ENCODE measurements around the gene PWP2. TPM values are rescaled to one million over a fixed set of nuclear protein-coding genes. Genes with fewer than 3 reads are reported as not detected.
"Not testable (repeated sequence)": the region's sequence is repeated elsewhere in the genome, so short reads cannot be mapped to it uniquely, and the experiment has no call there.

PWP2 gene
- total RNA-seq, 1 donor from 2014 or later: 9.9 TPM

DNA sequence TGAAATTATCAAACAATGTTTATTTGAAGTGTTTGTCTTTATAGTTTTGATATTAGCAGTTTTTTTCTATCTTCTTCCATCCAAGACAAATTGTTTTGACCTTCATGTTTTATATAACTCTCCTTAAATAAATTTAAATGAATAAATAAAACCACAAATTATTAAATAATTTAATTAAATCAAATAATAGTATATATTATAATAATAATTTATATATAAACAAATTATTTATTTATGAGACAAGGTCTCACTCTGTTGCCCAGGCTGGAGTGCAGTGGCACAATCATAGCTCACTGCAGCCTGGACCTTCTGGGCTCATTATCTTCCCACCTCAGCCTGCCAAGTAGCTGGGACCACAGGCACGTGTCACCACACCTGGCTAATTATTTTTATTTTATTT lies 12.4 kb upstream of the PWP2 start:
- intact Hi-C loops (cut with DNase I): no loop called here
- H3K27me3 ChIP-seq: no peaks in the 10 kb centered on the region
- ATAC-seq (no peak), DNase-seq (no peak)
- no peaks in the 10 kb centered on the region for H3K4me1 ChIP-seq
- no peak overlapping the region for H3K27ac ChIP-seq
- peaks cover 57% of the 10 kb centered on the region for H3K36me3 ChIP-seq
- H3K9me3 ChIP-seq: no peaks in the 10 kb centered on the region
- TF ChIP-seq, protein P1, sequence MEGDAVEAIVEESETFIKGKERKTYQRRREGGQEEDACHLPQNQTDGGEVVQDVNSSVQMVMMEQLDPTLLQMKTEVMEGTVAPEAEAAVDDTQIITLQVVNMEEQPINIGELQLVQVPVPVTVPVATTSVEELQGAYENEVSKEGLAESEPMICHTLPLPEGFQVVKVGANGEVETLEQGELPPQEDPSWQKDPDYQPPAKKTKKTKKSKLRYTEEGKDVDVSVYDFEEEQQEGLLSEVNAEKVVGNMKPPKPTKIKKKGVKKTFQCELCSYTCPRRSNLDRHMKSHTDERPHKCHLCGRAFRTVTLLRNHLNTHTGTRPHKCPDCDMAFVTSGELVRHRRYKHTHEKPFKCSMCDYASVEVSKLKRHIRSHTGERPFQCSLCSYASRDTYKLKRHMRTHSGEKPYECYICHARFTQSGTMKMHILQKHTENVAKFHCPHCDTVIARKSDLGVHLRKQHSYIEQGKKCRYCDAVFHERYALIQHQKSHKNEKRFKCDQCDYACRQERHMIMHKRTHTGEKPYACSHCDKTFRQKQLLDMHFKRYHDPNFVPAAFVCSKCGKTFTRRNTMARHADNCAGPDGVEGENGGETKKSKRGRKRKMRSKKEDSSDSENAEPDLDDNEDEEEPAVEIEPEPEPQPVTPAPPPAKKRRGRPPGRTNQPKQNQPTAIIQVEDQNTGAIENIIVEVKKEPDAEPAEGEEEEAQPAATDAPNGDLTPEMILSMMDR (IDR thresholded peaks at IDR 0.05): no peak
- H3K4me3 ChIP-seq: no peak overlapping the region

DNA sequence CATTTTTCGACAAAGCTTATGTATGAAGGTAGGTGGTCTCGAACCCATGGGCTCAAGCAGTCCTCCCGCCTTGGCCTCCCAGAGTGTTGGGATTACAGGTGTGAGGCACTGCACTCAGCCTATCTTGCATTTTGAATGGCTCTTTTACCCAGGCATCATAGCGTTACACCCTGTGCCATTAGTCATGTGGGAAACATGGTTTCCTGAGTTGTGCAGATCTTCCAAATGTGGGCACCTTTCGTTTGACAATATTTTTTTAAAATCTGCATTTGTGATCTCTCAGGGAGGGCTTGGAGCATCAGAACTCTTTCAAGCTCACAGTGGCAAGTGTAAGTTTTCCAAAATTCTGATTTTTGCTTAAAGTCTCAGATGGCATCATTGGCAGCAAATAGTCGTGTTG lies 8.7 kb upstream of the PWP2 start:
- intact Hi-C loops (cut with DNase I); DNase-seq; ATAC-seq; H3K4me3 ChIP-seq; H3K27me3 ChIP-seq; H3K4me1 ChIP-seq; H3K27ac ChIP-seq; H3K9me3 ChIP-seq: not testable (repeated sequence)
- H3K36me3 ChIP-seq: peaks cover 21% of the 10 kb centered on the region

DNA sequence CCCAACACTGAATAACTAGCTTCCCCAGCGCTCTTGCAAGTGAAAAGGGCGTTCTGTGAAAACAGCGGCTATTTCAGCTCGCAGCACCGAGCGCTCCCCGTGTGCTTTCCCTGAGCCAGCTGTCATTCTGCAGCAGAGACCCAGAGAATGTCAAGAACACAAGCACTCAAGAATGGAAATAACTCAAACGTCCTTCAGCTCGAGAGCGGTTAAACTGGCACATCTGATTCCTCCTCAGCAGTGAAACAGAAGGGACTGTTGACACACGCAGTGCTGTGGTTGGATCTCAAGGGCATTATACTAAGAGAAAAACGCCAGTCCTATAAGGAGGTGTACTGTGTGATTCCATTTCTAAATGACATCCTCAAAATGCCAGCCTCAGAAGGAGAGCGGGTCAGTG lies 8.2 kb upstream of the PWP2 start:
- H3K36me3 ChIP-seq: peaks cover 16% of the 10 kb centered on the region
- H3K4me1 ChIP-seq; H3K27ac ChIP-seq; DNase-seq; H3K27me3 ChIP-seq; H3K4me3 ChIP-seq; H3K9me3 ChIP-seq; intact Hi-C loops (cut with DNase I): not testable (repeated sequence)
- peak; percentile 90 for ATAC-seq

DNA sequence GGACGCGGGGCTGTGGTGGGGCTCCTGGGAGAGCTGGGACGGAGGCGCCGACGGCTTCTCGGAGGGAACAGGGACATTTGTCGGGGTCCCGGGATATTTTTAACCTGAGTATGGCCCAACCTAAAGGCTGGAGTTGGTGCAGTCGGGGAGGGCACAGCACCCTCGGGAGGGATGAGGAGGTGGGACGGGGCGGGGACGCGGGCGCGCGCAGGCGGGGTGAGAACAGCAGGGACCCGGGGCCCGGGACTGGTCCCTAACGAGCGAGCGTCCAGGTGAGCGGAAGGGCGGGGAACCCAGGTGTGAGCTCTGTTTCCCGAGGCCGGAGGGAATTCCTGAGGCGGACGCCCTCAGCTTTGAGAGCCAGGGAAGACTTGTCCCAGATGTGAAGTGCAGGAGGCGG lies 390 bp downstream of the PWP2 start:
- H3K36me3 ChIP-seq; H3K27me3 ChIP-seq; H3K27ac ChIP-seq; H3K4me1 ChIP-seq; intact Hi-C loops (cut with DNase I); DNase-seq; H3K9me3 ChIP-seq: not testable (repeated sequence)
- H3K4me3 ChIP-seq: peak overlapping the region; percentile 28
- peak; percentile 70 for ATAC-seq

DNA sequence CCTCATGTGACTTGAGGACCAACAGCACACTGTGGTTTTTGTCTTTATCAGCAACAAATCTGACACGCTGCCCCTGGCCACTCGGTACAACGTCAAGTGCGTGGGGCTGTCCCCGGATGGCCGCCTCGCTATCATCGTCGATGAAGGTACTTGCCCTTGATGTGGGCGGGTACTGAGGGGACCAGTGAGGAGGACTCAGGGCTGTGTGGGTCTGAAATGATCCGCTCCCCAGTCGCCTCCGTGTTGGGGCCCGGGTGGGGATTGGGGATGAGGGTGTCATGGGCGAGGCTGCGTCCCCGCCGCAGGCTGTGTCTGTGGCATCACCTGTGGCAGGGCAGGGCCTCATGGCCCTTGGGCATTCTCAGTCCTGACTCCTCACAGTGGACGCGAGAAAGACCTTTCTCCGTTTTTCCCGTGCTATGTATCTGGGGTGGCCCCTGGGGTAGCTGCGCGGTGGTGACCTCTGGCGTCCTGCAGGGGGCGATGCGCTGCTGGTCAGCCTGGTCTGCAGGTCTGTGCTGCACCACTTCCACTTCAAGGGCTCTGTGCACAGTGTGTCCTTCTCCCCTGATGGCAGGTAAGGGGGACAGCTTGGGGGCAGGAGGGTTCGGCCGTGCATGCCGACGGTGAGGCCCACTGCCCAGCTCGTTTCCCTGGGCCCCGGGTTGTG lies 6.6 kb downstream of the PWP2 start:
- intact Hi-C loops (cut with DNase I); H3K27me3 ChIP-seq; H3K4me3 ChIP-seq; H3K9me3 ChIP-seq; H3K27ac ChIP-seq; H3K4me1 ChIP-seq; H3K36me3 ChIP-seq: not testable (repeated sequence)
- ATAC-seq: peak; percentile 69
- DNase-seq: peak; percentile 6

DNA sequence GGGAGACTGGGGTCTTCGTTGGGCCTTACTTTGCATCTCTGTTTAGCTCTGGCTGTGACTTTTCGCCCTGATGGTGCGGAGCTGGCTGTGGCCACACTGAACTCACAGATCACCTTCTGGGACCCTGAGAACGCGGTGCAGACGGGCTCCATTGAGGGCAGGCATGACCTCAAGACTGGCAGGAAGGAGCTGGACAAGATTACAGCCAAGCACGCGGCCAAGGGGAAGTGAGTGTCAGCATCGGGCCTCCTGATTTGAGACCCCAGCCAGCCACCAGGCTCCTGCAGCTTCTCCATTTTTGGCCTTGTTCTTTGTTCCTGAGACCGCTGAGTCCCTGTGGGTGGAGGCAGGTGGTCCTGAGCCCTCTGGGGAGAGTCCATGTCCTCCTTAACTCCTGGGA lies 14.9 kb downstream of the PWP2 start:
- H3K36me3 ChIP-seq; H3K27me3 ChIP-seq; DNase-seq; H3K27ac ChIP-seq; H3K4me3 ChIP-seq; H3K4me1 ChIP-seq; H3K9me3 ChIP-seq; intact Hi-C loops (cut with DNase I): not testable (repeated sequence)
- ATAC-seq: peak; percentile 26

DNA sequence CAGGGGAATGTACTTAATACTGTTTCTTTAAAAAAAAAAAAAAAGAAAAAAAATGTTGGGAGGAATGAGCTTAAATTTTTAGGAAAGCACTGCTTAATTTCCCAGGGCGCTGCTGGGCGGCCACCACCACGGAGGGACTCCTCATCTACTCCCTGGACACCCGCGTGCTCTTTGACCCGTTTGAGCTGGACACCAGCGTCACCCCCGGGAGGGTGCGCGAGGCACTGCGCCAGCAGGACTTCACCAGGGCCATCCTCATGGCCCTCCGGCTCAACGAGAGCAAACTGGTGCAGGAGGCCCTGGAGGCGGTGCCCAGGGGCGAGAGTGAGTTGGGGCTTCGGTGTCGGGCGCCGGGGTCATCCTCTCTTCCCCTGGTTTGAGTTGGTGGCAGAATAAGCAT lies 20.6 kb downstream of the PWP2 start:
- intact Hi-C loops (cut with DNase I); H3K9me3 ChIP-seq; DNase-seq; ATAC-seq; H3K27me3 ChIP-seq; H3K27ac ChIP-seq; H3K36me3 ChIP-seq; H3K4me1 ChIP-seq; H3K4me3 ChIP-seq: not testable (repeated sequence)

DNA sequence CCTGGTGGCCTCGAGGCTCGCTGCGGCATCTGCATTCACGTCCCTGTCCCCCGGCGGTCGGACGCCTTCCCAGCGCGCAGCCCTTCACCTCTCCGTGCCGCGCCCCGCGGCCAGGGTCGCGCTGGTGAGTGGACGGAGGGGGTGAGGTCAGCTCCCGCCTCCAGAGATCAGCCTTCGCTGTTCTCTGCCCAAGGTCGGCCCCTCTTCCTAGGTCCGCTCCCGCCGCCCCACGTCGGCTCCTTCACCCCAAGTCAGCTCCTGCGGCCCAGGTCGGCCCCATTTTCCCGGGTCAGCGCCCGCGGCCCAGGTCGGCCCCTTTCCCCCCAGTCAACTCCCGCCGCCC lies 26.5 kb downstream of the PWP2 start:
- H3K36me3 ChIP-seq; H3K27ac ChIP-seq; intact Hi-C loops (cut with DNase I); DNase-seq; H3K27me3 ChIP-seq; ATAC-seq; H3K9me3 ChIP-seq; H3K4me1 ChIP-seq: not testable (repeated sequence)
- peak overlapping the region; percentile 34 for H3K4me3 ChIP-seq

DNA sequence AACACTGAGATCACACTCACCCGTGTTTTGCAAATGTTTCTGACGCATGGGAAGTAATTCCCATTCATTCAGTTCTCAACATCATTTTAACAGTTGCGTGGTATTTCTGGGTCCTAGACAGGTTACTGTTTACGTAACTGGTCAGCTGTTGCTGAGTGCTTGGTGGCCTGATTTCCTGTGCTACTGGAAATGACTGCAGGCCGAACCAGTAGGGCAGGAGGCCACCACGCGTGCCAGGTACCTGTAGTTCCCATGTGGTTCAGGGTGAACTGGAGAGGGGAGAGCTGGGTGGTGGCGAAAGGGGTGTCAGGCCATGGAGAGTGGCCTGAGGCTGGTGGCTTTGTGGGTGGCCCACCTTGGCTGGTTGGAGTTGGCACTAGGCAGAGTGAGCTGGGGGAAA lies 27.5 kb downstream of the PWP2 start:
- H3K27me3 ChIP-seq; H3K27ac ChIP-seq; intact Hi-C loops (cut with DNase I); H3K36me3 ChIP-seq; DNase-seq; H3K4me1 ChIP-seq; H3K4me3 ChIP-seq; H3K9me3 ChIP-seq: not testable (repeated sequence)
- peak; percentile 34 for ATAC-seq

DNA sequence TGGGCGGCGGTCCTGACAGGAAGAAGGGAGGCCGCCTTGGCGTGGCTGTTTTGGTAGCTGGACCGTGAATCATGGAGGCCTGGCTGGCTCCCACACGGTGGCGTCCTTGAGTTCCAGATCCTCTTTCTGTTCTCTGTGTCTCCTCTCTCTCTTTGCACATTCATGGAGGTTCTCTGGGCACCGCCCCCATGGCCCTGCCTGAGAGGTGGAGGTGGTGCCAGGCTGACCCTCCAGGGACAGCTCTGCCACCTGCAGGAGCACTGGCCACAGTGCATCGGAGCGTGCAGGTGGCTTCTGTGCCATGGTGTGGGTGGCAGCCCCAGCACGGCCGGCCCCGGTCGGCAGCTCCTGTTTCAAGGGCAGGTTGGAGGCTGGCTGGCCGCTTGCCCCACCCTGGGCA lies 30.8 kb downstream of the PWP2 start:
- H3K27me3 ChIP-seq; H3K4me3 ChIP-seq; H3K9me3 ChIP-seq; H3K4me1 ChIP-seq; H3K36me3 ChIP-seq; intact Hi-C loops (cut with DNase I); H3K27ac ChIP-seq: not testable (repeated sequence)
- ATAC-seq (peak; percentile 81), DNase-seq (peak; percentile 65)
- TF ChIP-seq, protein P1 (IDR thresholded peaks at IDR 0.05): peak; percentile 8

DNA sequence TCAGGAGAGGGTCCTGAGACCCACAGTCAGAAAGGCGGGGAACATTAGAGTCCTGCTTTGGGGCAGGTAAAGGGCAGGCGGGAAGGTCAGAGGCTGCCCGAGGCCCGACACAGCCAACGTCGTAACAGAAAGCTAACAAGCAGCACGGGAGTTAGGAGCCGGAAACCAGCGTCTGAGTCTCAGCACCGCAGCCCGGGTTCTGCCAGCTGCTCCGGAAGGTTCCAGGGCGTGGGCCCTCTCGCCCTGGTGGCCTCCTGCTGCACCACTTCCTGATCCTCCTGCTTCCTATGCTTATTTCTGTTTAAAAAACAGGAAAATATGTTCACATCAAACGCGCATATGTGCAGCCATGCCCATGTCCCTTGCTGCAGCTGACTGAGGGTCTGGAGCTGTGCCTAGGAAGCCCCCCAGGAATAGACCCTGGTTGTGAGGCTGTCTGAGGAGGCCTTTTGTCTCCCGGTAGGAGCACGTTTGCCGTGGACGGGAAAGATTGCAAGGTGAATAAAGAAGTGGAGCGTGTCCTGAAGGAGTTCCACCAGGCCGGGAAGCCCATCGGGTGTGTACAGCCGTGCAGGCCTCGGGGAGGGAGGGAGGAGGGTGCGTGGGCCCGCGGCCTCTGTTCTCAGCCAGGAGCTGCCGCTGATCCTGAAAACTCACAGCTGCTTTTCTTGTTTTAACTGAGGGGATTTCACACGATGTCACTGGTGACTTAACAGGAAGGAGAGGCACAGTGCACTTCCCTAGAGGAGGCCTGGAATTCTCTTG lies 32.8 kb downstream of the PWP2 start:
- H3K27me3 ChIP-seq; H3K36me3 ChIP-seq; H3K4me1 ChIP-seq; intact Hi-C loops (cut with DNase I); H3K4me3 ChIP-seq; DNase-seq; H3K9me3 ChIP-seq: not testable (repeated sequence)
- H3K27ac ChIP-seq: peak overlapping the region; percentile 42
- ATAC-seq: peak; percentile 40

DNA sequence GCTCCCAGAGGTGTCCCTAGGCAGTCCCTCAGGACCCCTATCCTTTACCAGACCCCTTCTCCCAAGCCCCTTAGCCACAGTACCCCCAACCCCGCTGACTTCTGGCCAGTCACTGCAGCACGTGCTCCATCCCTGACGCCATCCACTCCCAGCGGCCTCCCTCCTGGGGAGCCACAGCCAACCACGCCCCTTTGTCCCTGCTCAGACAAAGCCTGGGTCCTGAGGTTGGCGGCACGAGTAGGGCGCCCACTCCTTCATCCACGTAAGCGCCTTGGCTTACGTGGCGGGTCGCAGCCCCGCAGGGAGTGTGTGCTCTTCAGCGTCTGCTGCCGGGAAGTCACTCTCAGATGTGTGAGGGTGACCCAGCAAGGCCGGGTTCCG lies 33.3 kb downstream of the PWP2 start:
- H3K36me3 ChIP-seq; ATAC-seq; H3K27me3 ChIP-seq; DNase-seq; H3K27ac ChIP-seq; H3K4me3 ChIP-seq; H3K4me1 ChIP-seq; H3K9me3 ChIP-seq; intact Hi-C loops (cut with DNase I): not testable (repeated sequence)

Measured in upper lobe of right lung (tissue), 1 donor.